CD4-positive, alpha-beta T cell treated with Interferon alpha-2 for 1 hour (primary cell): Measurements from ENCODE around the gene SPINK5.
"Not testable (repeated sequence)": the region's sequence is repeated elsewhere in the genome, so short reads cannot be mapped to it uniquely, and the experiment has no call there.

Experiments used
- DNase-seq, 2 donors: peaks; one replicate each; pipeline ENCODE4 v3.0.0-alpha.2; 2020 to 2022

SPINK5 gene

GRCh38 chr5:148063861-148064260 lies at the start of gene SPINK5:
Gene SPINK5 (plus strand): TSS chr5:148063980. CDS start chr5:148064045, 65 bp downstream.
- no peak for DNase-seq

- no peak for DNase-seq
Observed at GRCh38 chr5:148014276-148014675, 49.5 kb upstream of the SPINK5 start.

- DNase-seq, result no peak
Observed at GRCh38 chr5:148020257-148020988, 43.4 kb upstream of the SPINK5 start.

- DNase-seq, result no peak
Observed at GRCh38 chr5:148027505-148027904, 36.3 kb upstream of the SPINK5 start.

GRCh38 chr5:148029131-148029530 lies 34.6 kb upstream of the SPINK5 start:
- DNase-seq, result no peak

DNA sequence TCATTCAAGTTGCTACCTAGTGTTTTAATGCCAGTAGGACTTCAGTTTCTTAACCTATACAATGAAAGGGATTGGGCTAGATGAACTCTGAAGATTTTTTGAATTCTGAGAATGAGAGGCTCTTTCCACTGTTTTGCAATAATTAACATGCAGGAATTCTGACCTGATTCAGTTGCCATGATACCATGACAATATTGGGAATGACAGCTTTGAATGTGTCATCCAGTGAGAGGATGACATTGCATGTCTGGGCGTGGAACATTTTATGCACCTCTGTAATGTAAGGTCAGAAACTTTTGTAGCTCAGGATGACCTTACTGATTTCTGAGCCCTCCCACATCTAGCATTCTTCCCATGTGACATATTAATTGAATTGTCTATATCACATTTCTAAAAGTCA lies 30.6 kb upstream of the SPINK5 start:
- no peak for DNase-seq

DNA sequence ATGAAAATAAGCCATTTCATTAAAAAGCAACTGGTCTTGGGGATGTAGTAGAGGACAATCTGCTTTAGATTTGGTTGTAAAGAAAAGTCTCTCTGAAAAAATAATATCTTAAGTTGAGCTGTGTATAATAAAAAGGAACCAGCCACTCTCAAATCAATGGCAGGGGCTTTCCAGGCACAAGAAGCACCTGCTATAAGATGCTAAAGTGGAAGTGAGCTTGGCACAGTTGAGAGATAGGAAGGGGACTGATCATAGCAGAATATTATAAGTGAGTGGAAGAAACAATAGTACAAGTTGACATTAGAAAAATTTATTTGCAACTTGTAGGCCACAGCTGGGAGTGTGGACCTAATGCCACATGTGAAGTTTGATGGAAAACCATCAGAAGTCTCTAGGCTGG lies 28.1 kb upstream of the SPINK5 start:
- no peak for DNase-seq

GRCh38 chr5:148042881-148043280 lies 20.9 kb upstream of the SPINK5 start:
- no peak for DNase-seq

DNA sequence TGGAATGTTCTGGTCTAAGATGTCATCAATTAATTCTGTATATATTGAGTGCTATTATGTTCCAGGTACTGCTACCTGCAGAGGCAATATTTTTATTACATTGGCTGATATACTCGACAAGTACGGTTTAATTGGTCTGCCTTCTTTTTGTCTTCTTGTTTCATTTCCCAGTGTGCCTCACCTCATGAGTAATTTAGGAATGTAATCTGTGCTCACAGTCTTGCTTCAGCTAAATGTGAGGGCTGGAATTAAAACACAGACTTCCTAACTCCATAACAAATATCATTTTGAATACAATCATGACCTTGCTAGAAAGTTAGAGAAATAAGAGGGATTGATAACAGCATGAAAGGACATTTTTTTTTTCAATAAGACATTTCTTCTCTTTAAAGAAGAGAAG lies 20.1 kb upstream of the SPINK5 start:
- no peak for DNase-seq

- not testable (repeated sequence) for DNase-seq
Observed at GRCh38 chr5:148055160-148055559, 8.6 kb upstream of the SPINK5 start.

DNA sequence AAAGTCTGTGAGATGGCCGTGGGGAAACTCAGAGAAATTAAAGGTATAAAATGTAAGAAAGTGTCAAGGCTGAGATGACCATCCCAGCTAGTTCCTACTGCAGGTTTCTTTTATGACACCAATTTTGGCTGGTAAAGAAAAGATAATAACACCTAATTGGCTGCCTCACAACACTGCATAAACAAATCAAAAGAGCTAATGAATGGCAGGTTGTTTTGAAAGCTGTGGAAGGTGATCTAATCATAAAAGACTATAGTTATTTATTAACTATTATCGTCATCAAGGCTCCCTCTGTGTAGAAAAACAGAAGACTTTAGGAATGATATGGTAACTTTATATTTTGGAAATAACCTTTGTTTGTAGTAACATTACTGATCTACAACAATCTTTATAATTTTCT lies 3.5 kb upstream of the SPINK5 start:
- DNase-seq, result no peak

GRCh38 chr5:148060881-148061280 lies 2.9 kb upstream of the SPINK5 start:
- no peak for DNase-seq

DNA sequence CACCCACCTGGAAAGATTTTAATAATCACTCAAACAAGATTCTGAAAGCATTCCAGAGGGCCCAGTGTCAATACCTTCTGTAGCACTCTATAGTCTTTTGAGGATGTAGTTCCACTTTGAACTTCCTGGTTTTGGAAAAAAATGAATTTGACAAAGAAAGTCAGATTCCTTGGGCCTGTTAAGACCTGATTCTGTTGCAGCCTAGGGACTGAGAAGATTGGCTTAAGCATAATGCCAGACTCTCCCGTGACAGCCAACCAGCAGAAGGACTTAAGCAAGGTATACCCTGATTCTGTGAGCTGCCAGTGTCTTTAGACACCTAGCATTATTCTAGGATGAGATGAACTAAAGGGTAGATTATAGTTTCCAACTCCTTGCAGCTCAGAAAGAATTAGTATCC lies 6.8 kb downstream of the SPINK5 start:
- no peak for DNase-seq

DNA sequence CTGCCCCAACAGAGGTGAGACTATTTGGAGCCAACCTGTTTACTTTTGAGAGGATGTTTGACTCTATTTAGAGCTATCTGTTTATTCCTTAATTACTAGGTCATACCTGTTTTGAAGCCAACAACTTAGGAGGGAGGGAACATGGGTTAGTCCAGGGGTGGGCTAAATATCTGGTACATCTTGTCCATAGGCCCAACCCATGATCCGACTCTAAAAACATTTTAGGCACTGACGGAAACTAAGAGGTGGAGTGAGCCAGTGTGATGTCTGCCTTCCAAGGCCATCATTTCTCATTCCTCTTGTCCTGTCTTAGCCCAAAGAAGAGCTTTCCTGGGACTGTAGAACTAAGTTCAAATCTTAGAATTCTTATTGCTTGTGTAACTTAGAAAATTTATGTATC lies 8.4 kb downstream of the SPINK5 start:
- DNase-seq, result no peak

DNA sequence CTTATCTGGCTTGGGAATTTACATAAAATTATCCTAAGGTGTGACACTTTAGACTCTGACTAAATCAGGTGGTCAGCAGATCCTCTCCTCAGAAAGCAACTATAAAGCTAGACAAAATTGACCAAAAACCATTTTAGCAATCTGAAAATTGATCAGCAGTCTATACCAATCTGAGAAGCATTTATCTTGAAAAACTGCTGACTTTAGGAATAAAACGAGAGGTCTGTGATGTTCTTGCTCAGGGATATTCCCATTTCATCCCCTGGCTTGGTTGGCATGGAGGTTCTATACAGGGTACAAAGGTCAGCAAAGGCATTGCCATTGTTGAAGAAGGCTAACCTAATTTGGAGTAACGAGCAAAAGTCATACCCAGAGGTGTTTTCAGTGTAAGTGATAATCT lies 11.7 kb downstream of the SPINK5 start:
- no peak for DNase-seq

DNA sequence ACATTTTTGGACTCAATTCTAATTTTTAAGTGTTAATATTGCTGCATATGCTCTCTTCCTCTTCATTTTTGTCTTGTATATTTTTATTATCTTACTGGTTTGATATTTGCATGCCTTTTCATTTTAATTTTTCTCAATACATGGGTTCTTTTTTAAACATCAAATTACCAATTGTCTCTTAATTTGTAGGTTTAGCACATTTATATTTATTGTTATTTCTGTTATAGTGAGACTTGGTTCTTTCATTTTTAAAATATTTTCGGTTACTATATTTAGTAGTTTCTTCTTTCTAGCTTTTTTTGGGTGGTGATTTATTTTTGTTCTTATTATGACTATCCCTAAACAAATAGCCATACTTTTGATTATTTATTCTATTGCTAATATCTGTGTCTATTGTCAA lies 19.4 kb downstream of the SPINK5 start:
- DNase-seq, result no peak

- DNase-seq, result no peak
Observed at GRCh38 chr5:148084269-148084668, 20.5 kb downstream of the SPINK5 start.

GRCh38 chr5:148085310-148085709 lies 21.5 kb downstream of the SPINK5 start:
- DNase-seq, result no peak

GRCh38 chr5:148085977-148086705 lies 22.4 kb downstream of the SPINK5 start:
- no peak for DNase-seq

- DNase-seq, result no peak
Observed at GRCh38 chr5:148090146-148090772, 26.5 kb downstream of the SPINK5 start.

GRCh38 chr5:148090773-148091250 lies 27.0 kb downstream of the SPINK5 start:
- DNase-seq, result no peak

DNA sequence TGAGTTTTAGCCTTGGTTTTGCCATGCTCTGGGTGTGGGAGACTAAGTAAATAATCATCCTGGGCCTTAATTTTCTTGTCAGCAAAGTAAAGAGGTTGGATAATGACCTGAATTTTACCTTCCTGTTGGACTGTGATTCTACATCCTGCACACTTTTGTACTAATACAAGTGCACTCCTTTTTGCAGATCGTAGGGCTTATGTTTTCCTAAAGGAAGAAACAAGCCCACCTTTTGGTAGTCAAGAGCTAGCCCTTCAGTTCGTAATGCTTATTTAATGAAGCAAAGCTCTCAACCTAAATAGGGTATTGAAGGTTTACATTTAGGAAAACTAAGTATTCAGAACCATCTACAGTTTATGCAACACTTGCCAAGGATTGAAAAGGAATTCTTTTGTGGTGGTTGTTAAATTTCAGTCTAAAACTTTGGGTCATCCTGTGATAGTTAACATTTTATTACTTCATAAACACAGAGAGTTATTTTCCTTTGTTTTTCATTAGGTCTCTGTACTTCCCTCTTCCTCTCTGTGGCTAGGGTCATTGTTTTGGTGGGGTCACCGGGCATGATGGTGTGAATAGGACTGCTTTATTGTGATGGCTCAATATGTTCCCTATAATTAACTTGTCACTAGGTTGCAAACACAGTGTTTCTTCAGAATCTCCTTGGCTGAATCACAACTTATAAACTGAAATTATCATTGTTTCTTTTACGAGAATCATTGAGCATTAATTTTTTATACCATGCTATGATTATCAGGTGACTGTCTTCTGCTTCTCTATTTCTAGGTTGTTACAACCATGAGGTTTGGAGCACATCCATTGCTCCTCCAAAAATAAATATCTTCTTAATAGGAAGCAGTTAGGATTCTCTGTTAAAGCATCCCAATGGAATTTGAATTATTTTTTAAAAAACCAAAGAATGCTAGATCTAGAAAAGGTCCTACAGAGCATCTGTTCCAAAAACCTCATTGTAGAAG lies 28.5 kb downstream of the SPINK5 start:
- no peak for DNase-seq

DNA sequence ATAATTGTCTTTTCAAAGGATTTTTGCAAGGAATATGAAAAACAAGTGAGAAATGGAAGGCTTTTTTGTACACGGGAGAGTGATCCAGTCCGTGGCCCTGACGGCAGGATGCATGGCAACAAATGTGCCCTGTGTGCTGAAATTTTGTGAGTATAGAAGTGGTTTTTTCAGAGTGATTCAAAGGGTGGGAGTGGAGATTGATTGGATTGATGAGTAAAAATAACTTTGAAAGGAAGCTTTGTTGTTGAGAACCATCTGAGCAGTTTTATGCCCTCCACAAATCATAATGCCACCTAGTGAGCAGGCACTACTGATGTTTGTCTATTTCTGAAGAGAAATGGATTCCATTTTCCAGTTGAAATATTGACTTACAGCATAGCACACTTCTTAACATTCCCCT lies 30.6 kb downstream of the SPINK5 start:
- no peak for DNase-seq
